ENCODE data around the gene ANKRD42.
"Not testable (repeated sequence)": the region's sequence is repeated elsewhere in the genome, so short reads cannot be mapped to it uniquely, and the experiment has no call there.

The ANKRD42 gene

GRCh38 chr11:83174008-83174407, 19.5 kb upstream of the ANKRD42 start:
- no peak for DNase-seq

GRCh38 chr11:83175815-83176214, 17.7 kb upstream of the ANKRD42 start:
- DNase-seq: no peak

GRCh38 chr11:83181815-83182214, 11.7 kb upstream of the ANKRD42 start:
- no peak for DNase-seq

- DNase-seq: no peak
Observed at GRCh38 chr11:83185767-83186166, 7.7 kb upstream of the ANKRD42 start.

- DNase-seq: no peak
Observed at GRCh38 chr11:83187465-83187864, 6.0 kb upstream of the ANKRD42 start.

- no peak for DNase-seq
Observed at GRCh38 chr11:83191491-83191890, 2.0 kb upstream of the ANKRD42 start.

GRCh38 chr11:83191986-83192385, 1.5 kb upstream of the ANKRD42 start:
- DNase-seq: no peak

- no peak for DNase-seq
Observed at GRCh38 chr11:83192606-83193245, 786 bp upstream of the ANKRD42 start.

- peak in 3 of 4 experiments; percentile 25 to 29 (median 25) for DNase-seq
Observed at GRCh38 chr11:83194281-83195142, 1.0 kb downstream of the ANKRD42 start.

GRCh38 chr11:83195143-83195466, 1.6 kb downstream of the ANKRD42 start:
- DNase-seq: no peak

- no peak for DNase-seq
Observed at GRCh38 chr11:83195649-83196048, 2.1 kb downstream of the ANKRD42 start.

GRCh38 chr11:83200035-83200434, 6.5 kb downstream of the ANKRD42 start:
- no peak for DNase-seq

- DNase-seq: no peak
Observed at GRCh38 chr11:83205608-83206185, 12.2 kb downstream of the ANKRD42 start.

GRCh38 chr11:83206221-83206620, 12.7 kb downstream of the ANKRD42 start:
- DNase-seq: no peak

- not testable (repeated sequence) for DNase-seq
Observed at GRCh38 chr11:83206771-83207382, 13.4 kb downstream of the ANKRD42 start.

- no peak for DNase-seq
Observed at GRCh38 chr11:83219095-83219494, 25.6 kb downstream of the ANKRD42 start.

GRCh38 chr11:83220260-83220659, 26.7 kb downstream of the ANKRD42 start:
- DNase-seq: no peak

- DNase-seq: no peak
Observed at GRCh38 chr11:83221694-83222093, 28.2 kb downstream of the ANKRD42 start.

GRCh38 chr11:83222499-83222898, 29.0 kb downstream of the ANKRD42 start:
- DNase-seq: no peak

- no peak for DNase-seq
Observed at GRCh38 chr11:83223457-83223856, 29.9 kb downstream of the ANKRD42 start.

- no peak for DNase-seq
Observed at GRCh38 chr11:83235825-83236224, 42.3 kb downstream of the ANKRD42 start.

- no peak for DNase-seq
Observed at GRCh38 chr11:83238111-83238510, 44.6 kb downstream of the ANKRD42 start.

- DNase-seq: no peak
Observed at GRCh38 chr11:83241291-83241946, 47.9 kb downstream of the ANKRD42 start.
